ENCODE data around the gene MRPS15.

The MRPS15 gene

DNA sequence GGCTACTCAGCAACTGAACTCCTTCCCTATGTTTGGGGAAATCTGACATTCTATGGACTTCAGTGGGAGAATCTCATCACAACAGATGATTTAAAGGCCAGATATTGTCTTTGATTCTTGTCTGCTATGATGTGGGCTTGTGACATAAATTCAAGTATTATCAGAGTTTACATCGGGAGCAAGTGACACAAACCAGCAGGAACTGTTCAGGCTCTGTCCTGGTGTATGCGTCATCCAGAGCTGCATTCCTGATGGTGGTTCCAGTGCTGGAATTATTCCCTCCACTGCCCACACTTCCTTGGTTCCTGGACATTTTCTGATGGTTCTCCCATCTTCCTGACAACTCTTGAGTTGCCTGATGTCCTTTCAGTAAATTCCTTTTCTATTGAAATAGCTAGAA lies 55.7 kb downstream of the MRPS15 start:
- 100% methylated on average over 2 of the region's 2 CpGs for WGBS (ENCODE audit: insufficient coverage)
- H3K4me3 ChIP-seq (ENCODE audit: control insufficient read depth in 1 of 7, extremely low read depth in 1 of 7, insufficient read depth in 4 of 7, low read depth in 2 of 7, low read length in 6 of 7): no peak overlapping the region
- peaks cover 0 to 6% (median 3%) of the 10 kb centered on the region in 4 experiments for H3K4me1 ChIP-seq (ENCODE audit: control extremely low read depth in 1 of 4, control insufficient read depth in 4 of 4, insufficient read depth in 4 of 4, low read length in 3 of 4)
- H3K36me3 ChIP-seq (ENCODE audit: control insufficient read depth in 4 of 4, insufficient read depth in 4 of 4, low read length in 3 of 4): peaks cover 0 to 7% (median 2%) of the 10 kb centered on the region in 4 experiments
- ChIA-PET POLR2A (no interaction called here), CTCF (interaction anchor here (2.1 kb wide), 1 partner anchor 22 kb away, joined by 7 read pairs; no protein-coding TSS in a partner anchor)
- H3K27ac ChIP-seq (ENCODE audit: insufficient read depth in 1 of 2, low read depth in 1 of 2, low read length in 2 of 2, poor library complexity in 1 of 2, severe bottlenecking in 2 of 2): no peak overlapping the region
- no peaks in the 10 kb centered on the region for H3K27me3 ChIP-seq (replicated peaks in 2 of 5; ENCODE audit: control insufficient read depth in 4 of 5, insufficient read depth in 5 of 5, low read length in 4 of 5)
- DNase-seq: no peak
- no peaks in the 10 kb centered on the region for H3K9me3 ChIP-seq (ENCODE audit: control extremely low read depth in 1 of 5, control insufficient read depth in 4 of 5, insufficient read depth in 2 of 5, low read depth in 1 of 5, low read length in 4 of 5)

- POLR2A ChIA-PET: no interaction called here
- H3K9me3 ChIP-seq (ENCODE audit: control extremely low read depth in 1 of 5, control insufficient read depth in 4 of 5, insufficient read depth in 2 of 5, low read depth in 1 of 5, low read length in 4 of 5): peaks cover 0 to under 1% (median 0%) of the 10 kb centered on the region in 5 experiments
Measured at GRCh38 chr1:36406440-36406839, 57.7 kb downstream of the MRPS15 start.

More at GRCh38 chr1:36406440-36406839, 57.7 kb downstream of the MRPS15 start:
- no peak for DNase-seq
- Histone ChIP-seq H3K27me3 (replicated peaks in 2 of 5; ENCODE audit: control insufficient read depth in 4 of 5, insufficient read depth in 5 of 5, low read length in 4 of 5) (no peaks in the 10 kb centered on the region), H3K27ac (ENCODE audit: insufficient read depth in 1 of 2, low read depth in 1 of 2, low read length in 2 of 2, poor library complexity in 1 of 2, severe bottlenecking in 2 of 2) (no peak overlapping the region), H3K4me1 (ENCODE audit: control extremely low read depth in 1 of 4, control insufficient read depth in 4 of 4, insufficient read depth in 4 of 4, low read length in 3 of 4) (peaks cover 0 to 5% (median 2%) of the 10 kb centered on the region in 4 experiments), H3K36me3 (ENCODE audit: control insufficient read depth in 4 of 4, insufficient read depth in 4 of 4, low read length in 3 of 4) (peaks cover 0 to 7% (median 2%) of the 10 kb centered on the region in 4 experiments), H3K4me3 (ENCODE audit: control insufficient read depth in 1 of 7, extremely low read depth in 1 of 7, insufficient read depth in 4 of 7, low read depth in 2 of 7, low read length in 6 of 7) (no peak overlapping the region)
- CTCF ChIA-PET: no interaction called here
- WGBS (ENCODE audit: insufficient coverage): 100% methylated on average over 1 of the region's 1 CpG
